K562 (cell line): ENCODE data around the gene IL10RB. TPM values are rescaled to one million over a fixed set of nuclear protein-coding genes. Genes with fewer than 3 reads are reported as not detected.
A peak's percentile ranks its signal among the peaks of the same experiment; 100 is the strongest.

ENCODE experiments used
- ARID1B ChIP-seq: fragments of 450-650 bp; IDR thresholded peaks from 2 replicates; pipeline ENCODE4 v1.6.1; 2016; ENCODE audit warnings: antibody characterized with exemption, mild to moderate bottlenecking, inconsistent platforms
- FOXA3 ChIP-seq, 2 experiments: fragments of 450-650 bp in 1 of 2; sonication (generic) in 1 of 2; formaldehyde crosslinking; IDR thresholded peaks in 1 of 2; conservative IDR thresholded peaks in 1 of 2; 2 replicates each; pipeline versions ENCODE4 v1.4.0 to v1.8.0; 2020 to 2022; ENCODE audit warnings: mild to moderate bottlenecking in 2 of 2, missing genetic modification reagents in 1 of 2
- JUN ChIP-seq, 2 experiments: sonication (generic) in 1 of 2; formaldehyde crosslinking in 1 of 2; IDR thresholded peaks; 2 replicates each; pipeline versions ENCODE4 v1.6.1 to v1.8.0; 2012 to 2022; ENCODE audit warnings: borderline replicate concordance in 2 of 2, mild to moderate bottlenecking in 2 of 2, improper control_type of control experiment in 1 of 2, low read depth in 1 of 2, low read length in 1 of 2, missing genetic modification reagents in 1 of 2
- NFATC3 ChIP-seq: fragments of 450-650 bp; IDR thresholded peaks from 2 replicates; pipeline ENCODE4 v1.6.1; 2017; ENCODE audit warnings: mild to moderate bottlenecking
- PHB ChIP-seq: fragments of 250-450 bp; sonication (Bioruptor Pico); IDR thresholded peaks from 2 replicates; pipeline ENCODE4 v1.5.0; 2021
- ZNF445 ChIP-seq: fragments of 250-450 bp; sonication (Bioruptor Pico); IDR thresholded peaks from 2 replicates; pipeline ENCODE4 v1.4.0; 2020; ENCODE audit warnings: low read depth, mild to moderate bottlenecking, moderate library complexity
- ZNF766 ChIP-seq: fragments of 200-800 bp; sonication (Bioruptor generic); conservative IDR thresholded peaks from 2 replicates; pipeline ENCODE4 v1.6.1; 2016; ENCODE audit warnings: missing genetic modification characterization, missing compliant biosample characterization
- polyA plus RNA-seq, 8 experiments: library from polyadenylated mRNA; depleted of rRNA in 4 of 8; stranded (reverse) in 5 of 8; unstranded in 3 of 8; fragments of >200 nt; fragmentation: Nextera tagmentation in 2 of 8; fragmentation: Illumina TruSeq in 1 of 8; extraction: Ambion mirVana in 2 of 8; extraction: Trizol in 1 of 8; gene quantifications; 2 replicates each; pipeline versions ENCODE4 v1.2.1 to v1.2.3, GENCODE V29; 2011 to 2014; ENCODE audit warnings: inconsistent platforms in 1 of 8, missing spikeins in 1 of 8
- total RNA-seq, 7 experiments: library from RNA; depleted of rRNA in 6 of 7; stranded (reverse); fragments of >200 nt in 6 of 7; fragmentation: Illumina TruSeq in 2 of 7; extraction: Trizol in 2 of 7; gene quantifications; 2 replicates each; pipeline versions ENCODE4 v1.2.1 to v1.2.3, GENCODE V29; 2011 to 2021; ENCODE audit warnings: low replicate concordance in 1 of 7
- TF ChIP-seq, protein P1 (sequence below), 2 experiments: IDR thresholded peaks in 1 of 2; conservative IDR thresholded peaks in 1 of 2; 2 replicates each; pipeline ENCODE4 v1.6.1; 2016; ENCODE audit warnings: low read depth in 2 of 2, mild to moderate bottlenecking in 1 of 2, missing compliant biosample characterization in 1 of 2, missing genetic modification characterization in 1 of 2, moderate library complexity in 1 of 2
- TF ChIP-seq, protein P2 (sequence below), 2 experiments: fragments of 450-650 bp; IDR thresholded peaks; 2 replicates each; pipeline ENCODE4 v1.6.1; 2016; ENCODE audit warnings: mild to moderate bottlenecking in 2 of 2, borderline replicate concordance in 1 of 2, low read depth in 1 of 2, moderate library complexity in 1 of 2
- TF ChIP-seq, protein P3 (sequence below), 2 experiments: fragments of 200-800 bp in 1 of 2; sonication (Bioruptor generic) in 1 of 2; sonication (generic) in 1 of 2; formaldehyde crosslinking in 1 of 2; IDR thresholded peaks in 1 of 2; conservative IDR thresholded peaks in 1 of 2; 2 replicates each; pipeline versions ENCODE4 v1.5.0 to v1.6.1; 2016 to 2020; ENCODE audit warnings: missing compliant biosample characterization in 1 of 2, missing genetic modification characterization in 1 of 2, missing genetic modification reagents in 1 of 2

IL10RB gene
- total and polyA plus RNA-seq, 9 of the 15 experiments (the other 6 are each of a cell fraction or from before 2014, with no cell fraction given) = 10.9 to 33.8 (median 23.0) TPM

DNA sequence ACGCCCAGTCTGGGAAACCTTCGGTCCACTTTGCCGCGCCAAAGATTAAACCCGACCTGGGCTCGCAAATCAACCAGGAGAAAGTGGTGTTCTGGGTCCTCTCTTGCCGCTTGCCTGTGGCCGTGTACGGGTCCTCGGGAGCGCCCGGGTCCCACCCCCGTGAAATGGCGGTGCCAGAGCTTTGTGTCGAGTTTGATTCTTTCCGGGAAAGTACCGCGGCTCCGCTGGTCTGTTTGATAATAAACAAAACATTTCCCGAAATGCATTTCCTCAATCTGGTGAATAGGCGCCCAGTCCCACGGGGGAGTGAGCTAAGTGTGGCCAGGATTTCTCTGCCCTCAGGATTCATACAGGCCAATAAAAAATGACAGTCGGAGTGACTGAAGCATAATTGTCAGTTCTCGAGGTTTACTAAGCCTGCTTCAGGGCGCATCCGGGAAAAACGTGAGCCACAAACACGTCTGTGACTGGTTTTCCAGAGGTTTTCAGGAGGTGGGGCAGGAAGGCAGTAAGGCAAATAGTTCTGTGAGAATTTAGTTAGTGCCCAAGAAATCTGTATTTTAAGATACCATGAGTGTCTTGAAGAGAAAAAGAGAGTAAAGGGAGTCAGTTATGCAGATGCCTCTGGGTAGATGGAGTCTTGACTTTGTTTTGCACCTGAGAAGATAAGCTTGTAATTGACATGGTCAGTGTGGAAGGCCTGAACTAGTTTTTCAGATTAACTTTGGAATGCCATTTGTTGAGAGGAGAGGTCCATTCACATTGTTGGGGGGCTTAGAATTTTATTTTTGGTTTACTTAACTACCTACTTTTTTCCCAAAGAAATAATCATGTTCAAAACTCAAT is 59.3 kb downstream of the IL10RB start (continued):
- TF ChIP-seq, protein P1, sequence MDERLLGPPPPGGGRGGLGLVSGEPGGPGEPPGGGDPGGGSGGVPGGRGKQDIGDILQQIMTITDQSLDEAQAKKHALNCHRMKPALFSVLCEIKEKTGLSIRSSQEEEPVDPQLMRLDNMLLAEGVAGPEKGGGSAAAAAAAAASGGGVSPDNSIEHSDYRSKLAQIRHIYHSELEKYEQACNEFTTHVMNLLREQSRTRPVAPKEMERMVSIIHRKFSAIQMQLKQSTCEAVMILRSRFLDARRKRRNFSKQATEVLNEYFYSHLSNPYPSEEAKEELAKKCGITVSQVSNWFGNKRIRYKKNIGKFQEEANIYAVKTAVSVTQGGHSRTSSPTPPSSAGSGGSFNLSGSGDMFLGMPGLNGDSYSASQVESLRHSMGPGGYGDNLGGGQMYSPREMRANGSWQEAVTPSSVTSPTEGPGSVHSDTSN (CRISPR knock-in tag; IDR thresholded peaks at IDR 0.05; ENCODE audit: low read depth) = no peak
- TF ChIP-seq, protein P1 (tag; conservative IDR thresholded peaks at IDR 0.05; ENCODE audit: low read depth) = no peak
- TF ChIP-seq ARID1B = peak; percentile 16; the same call in 1 of the 2 replicates
- 0 out of 2 replicates have a peak, but pooled peaks have one; percentile 19 for TF ChIP-seq NFATC3
- no peak for TF ChIP-seq ZNF445 (CRISPR knock-in tag)
- TF ChIP-seq FOXA3 (CRISPR knock-in tag; conservative IDR thresholded peaks at IDR 0.05 in 1 of 2, IDR thresholded peaks at IDR 0.05 in 1 of 2) = peak in 1 of 2 experiments; percentile 66; a peak in 1 of 4 replicates
- TF ChIP-seq, protein P2, sequence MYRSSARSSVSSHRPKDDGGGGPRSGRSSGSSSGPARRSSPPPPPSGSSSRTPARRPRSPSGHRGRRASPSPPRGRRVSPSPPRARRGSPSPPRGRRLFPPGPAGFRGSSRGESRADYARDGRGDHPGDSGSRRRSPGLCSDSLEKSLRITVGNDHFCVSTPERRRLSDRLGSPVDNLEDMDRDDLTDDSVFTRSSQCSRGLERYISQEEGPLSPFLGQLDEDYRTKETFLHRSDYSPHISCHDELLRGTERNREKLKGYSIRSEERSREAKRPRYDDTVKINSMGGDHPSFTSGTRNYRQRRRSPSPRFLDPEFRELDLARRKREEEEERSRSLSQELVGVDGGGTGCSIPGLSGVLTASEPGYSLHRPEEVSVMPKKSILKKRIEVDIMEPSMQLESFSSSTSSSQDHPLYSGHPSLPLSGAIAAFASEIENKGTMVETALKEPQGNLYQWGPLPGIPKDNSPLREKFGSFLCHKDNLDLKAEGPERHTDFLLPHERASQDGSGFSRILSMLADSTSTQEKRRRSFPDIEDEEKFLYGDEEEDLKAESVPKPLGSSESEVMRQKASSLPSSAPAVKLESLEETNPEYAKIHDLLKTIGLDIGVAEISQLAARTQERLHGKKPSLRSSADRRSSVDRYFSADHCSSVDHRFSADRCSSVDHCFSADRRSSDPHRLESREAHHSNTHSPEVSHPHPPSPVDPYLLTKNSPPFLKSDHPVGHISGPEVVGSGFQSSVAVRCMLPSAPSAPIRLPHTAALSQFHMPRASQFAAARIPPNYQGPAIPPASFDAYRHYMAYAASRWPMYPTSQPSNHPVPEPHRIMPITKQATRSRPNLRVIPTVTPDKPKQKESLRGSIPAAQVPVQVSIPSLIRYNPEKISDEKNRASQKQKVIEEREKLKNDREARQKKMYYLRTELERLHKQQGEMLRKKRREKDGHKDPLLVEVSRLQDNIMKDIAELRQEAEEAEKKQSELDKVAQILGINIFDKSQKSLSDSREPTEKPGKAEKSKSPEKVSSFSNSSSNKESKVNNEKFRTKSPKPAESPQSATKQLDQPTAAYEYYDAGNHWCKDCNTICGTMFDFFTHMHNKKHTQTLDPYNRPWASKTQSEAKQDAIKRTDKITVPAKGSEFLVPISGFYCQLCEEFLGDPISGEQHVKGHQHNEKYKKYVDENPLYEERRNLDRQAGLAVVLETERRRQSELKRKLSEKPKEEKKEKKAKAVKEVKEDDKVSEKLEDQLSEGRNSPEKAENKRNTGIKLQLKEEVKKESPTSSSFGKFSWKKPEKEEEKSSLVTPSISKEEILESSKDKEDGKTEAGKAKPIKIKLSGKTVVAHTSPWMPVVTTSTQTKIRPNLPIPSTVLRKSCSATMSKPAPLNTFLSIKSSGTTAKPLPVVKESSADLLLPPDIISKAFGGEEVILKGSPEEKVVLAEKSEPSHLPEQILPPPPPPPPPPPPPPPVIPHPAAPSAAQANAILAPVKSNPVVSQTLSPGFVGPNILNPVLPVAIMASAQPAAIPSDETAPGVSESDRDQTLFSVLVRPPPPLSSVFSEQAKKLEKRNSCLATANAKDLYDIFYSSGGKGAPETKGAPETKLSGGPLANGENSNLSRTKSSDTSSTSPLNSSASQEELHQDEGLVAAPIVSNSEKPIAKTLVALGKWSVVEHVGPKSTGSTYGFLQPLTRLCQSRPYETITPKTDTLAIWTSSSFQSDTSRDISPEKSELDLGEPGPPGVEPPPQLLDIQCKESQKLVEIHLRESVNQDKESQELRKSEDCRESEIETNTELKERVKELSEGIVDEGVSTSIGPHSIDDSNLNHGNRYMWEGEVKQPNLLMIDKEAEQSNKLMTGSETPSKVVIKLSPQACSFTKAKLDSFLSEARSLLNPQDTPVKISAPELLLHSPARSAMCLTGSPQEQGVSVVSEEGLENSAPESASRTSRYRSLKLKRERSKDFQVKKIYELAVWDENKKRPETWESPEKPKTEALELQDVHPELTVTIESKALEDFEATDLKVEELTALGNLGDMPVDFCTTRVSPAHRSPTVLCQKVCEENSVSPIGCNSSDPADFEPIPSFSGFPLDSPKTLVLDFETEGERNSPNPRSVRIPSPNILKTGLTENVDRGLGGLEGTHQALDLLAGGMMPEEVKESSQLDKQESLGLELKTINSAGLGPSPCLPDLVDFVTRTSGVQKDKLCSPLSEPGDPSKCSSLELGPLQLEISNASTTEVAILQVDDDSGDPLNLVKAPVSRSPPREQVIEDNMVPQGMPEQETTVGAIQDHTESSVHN (IDR thresholded peaks at IDR 0.05; ENCODE audit: borderline replicate concordance in 1 of 2, low read depth in 1 of 2) = no peak
- TF ChIP-seq JUN (IDR thresholded peaks at IDR 0.05; ENCODE audit: borderline replicate concordance, low read depth, low read length) = no peak
- peak; percentile 93 for TF ChIP-seq JUN (CRISPR knock-in tag; IDR thresholded peaks at IDR 0.05; ENCODE audit: borderline replicate concordance)
- TF ChIP-seq ZNF766 (CRISPR knock-in tag) = peak; percentile 66; the same call in 1 of the 2 replicates
- no peak for TF ChIP-seq PHB (CRISPR knock-in tag)
- TF ChIP-seq, protein P3, sequence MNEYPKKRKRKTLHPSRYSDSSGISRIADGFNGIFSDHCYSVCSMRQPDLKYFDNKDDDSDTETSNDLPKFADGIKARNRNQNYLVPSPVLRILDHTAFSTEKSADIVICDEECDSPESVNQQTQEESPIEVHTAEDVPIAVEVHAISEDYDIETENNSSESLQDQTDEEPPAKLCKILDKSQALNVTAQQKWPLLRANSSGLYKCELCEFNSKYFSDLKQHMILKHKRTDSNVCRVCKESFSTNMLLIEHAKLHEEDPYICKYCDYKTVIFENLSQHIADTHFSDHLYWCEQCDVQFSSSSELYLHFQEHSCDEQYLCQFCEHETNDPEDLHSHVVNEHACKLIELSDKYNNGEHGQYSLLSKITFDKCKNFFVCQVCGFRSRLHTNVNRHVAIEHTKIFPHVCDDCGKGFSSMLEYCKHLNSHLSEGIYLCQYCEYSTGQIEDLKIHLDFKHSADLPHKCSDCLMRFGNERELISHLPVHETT (CRISPR knock-in tag; conservative IDR thresholded peaks at IDR 0.05 in 1 of 2, IDR thresholded peaks at IDR 0.05 in 1 of 2) = peak in 1 of 2 experiments; percentile 59; a peak in 1 of 4 replicates
